RKO (cell line): Measurements from ENCODE around the gene MTFR2.

Experiments used
- DNase-seq: peaks from one replicate; pipeline ENCODE4 v3.0.0-alpha.2; 2016; ENCODE audit warnings: low spot score

The MTFR2 gene

GRCh38 chr6:136184738-136185137 is 65.4 kb downstream of the MTFR2 start:
- DNase-seq = no peak

- no peak for DNase-seq
Observed at GRCh38 chr6:136181861-136182260, 68.2 kb downstream of the MTFR2 start.

- DNase-seq = no peak
Observed at GRCh38 chr6:136181512-136181833, 68.6 kb downstream of the MTFR2 start.
